Neuronal stem cell (in vitro differentiated cells): ENCODE data around the gene PRUNE2.

Source experiments
- DNase-seq: peaks from one replicate; pipeline ENCODE4 v3.0.0-alpha.2; 2013; ENCODE audit warnings: low spot score
- H2AFZ ChIP-seq: one replicate; pipeline ENCODE4 v1.6.1; 2013; ENCODE audit warnings: mild to moderate bottlenecking, low read length, inconsistent platforms
- H2AK5ac ChIP-seq: 2 replicates; pipeline ENCODE4 v1.6.1; 2013; ENCODE audit warnings: low read depth, mild to moderate bottlenecking, inconsistent platforms, low read length, moderate library complexity, mixed read lengths
- H2BK120ac ChIP-seq: 2 replicates; pipeline ENCODE4 v1.6.1; 2013; ENCODE audit warnings: low read depth, mild to moderate bottlenecking, inconsistent platforms, low read length, moderate library complexity, mixed read lengths
- H2BK12ac ChIP-seq: one replicate; pipeline ENCODE4 v1.6.1; 2013; ENCODE audit warnings: low read length, inconsistent platforms
- H2BK15ac ChIP-seq: 2 replicates; pipeline ENCODE4 v1.6.1; 2013; ENCODE audit warnings: mild to moderate bottlenecking, low read length, inconsistent platforms, mixed read lengths
- H2BK5ac ChIP-seq: one replicate; pipeline ENCODE4 v1.6.1; 2013; ENCODE audit warnings: inconsistent platforms, mild to moderate bottlenecking, low read length, moderate library complexity
- H3K14ac ChIP-seq: one replicate; pipeline ENCODE4 v1.6.1; 2013; ENCODE audit warnings: low read length, inconsistent platforms
- H3K18ac ChIP-seq: 2 replicates; pipeline ENCODE4 v1.6.1; 2013; ENCODE audit warnings: low read length, inconsistent platforms
- H3K23ac ChIP-seq: 2 replicates; pipeline ENCODE4 v1.6.1; 2013; ENCODE audit warnings: low read depth, mild to moderate bottlenecking, mixed read lengths, low read length, inconsistent platforms; ENCODE audit not compliant: poor library complexity
- H3K27ac ChIP-seq: replicated peaks from 3 replicates; pipeline ENCODE4 v1.5.1; 2013; ENCODE audit warnings: low read length, inconsistent platforms
- H3K27me3 ChIP-seq, 3 experiments: 2 replicates each; pipeline ENCODE4 v1.6.1; 2013; ENCODE audit warnings: low read length in 3 of 3, mild to moderate bottlenecking in 2 of 3, inconsistent platforms in 1 of 3, low read depth in 1 of 3, mixed read lengths in 1 of 3, moderate library complexity in 1 of 3; ENCODE audit not compliant: control insufficient read depth in 3 of 3, insufficient read depth in 3 of 3
- H3K36me3 ChIP-seq, 2 donors: replicated peaks in 1 of 2; 2 replicates each; pipeline ENCODE4 v1.6.1; 2013; ENCODE audit warnings: low read length in 2 of 2; ENCODE audit not compliant: control insufficient read depth in 2 of 2, insufficient read depth in 2 of 2
- H3K4ac ChIP-seq: 2 replicates; pipeline ENCODE4 v1.6.1; 2013; ENCODE audit warnings: inconsistent platforms, mild to moderate bottlenecking, low read length, moderate library complexity
- H3K4me1 ChIP-seq, 2 donors: 1 replicate in 1 of 2; 2 replicates in 1 of 2; pipeline ENCODE4 v1.6.1; 2013; ENCODE audit warnings: low read length in 2 of 2, low read depth in 1 of 2; ENCODE audit not compliant: control insufficient read depth in 2 of 2, insufficient read depth in 1 of 2
- H3K4me2 ChIP-seq: one replicate; pipeline ENCODE4 v1.6.1; 2013; ENCODE audit warnings: mild to moderate bottlenecking, low read length, inconsistent platforms; ENCODE audit not compliant: insufficient read depth, poor library complexity, severe bottlenecking
- H3K4me3 ChIP-seq, 2 donors: 2 replicates each; pipeline ENCODE4 v1.5.1; 2013; ENCODE audit warnings: low read length in 2 of 2, mild to moderate bottlenecking in 2 of 2, inconsistent platforms in 1 of 2, moderate library complexity in 1 of 2
- H3K79me1 ChIP-seq: one replicate; pipeline ENCODE4 v1.6.1; 2013; ENCODE audit warnings: low read depth, mild to moderate bottlenecking, inconsistent platforms, low read length, moderate library complexity
- H3K9ac ChIP-seq: one replicate; pipeline ENCODE4 v1.6.1; 2013; ENCODE audit warnings: mild to moderate bottlenecking, low read depth, low read length, inconsistent platforms; ENCODE audit not compliant: poor library complexity
- H3K9me3 ChIP-seq, 2 donors: replicated peaks in 1 of 2; 2 replicates each; pipeline versions ENCODE3 to v1.6.1; 2013; ENCODE audit warnings: low read length in 2 of 2, mild to moderate bottlenecking in 2 of 2, inconsistent platforms in 1 of 2, low read depth in 1 of 2, mixed read lengths in 1 of 2, moderate library complexity in 1 of 2; ENCODE audit not compliant: control insufficient read depth in 2 of 2, insufficient read depth in 1 of 2
- H4K8ac ChIP-seq: one replicate; pipeline ENCODE4 v1.6.1; 2013; ENCODE audit warnings: low read depth, mild to moderate bottlenecking, inconsistent platforms, low read length, moderate library complexity
- H4K91ac ChIP-seq: one replicate; pipeline ENCODE4 v1.6.1; 2013; ENCODE audit warnings: low read length, low read depth, mild to moderate bottlenecking, inconsistent platforms; ENCODE audit not compliant: poor library complexity
- WGBS, 2 donors: extraction: QIAGEN DNeasy Blood & Tissue Kit; methylation state at CpG; one replicate each; pipeline ENCODE4 v1.1.7; 2013; ENCODE audit warnings: missing lambda C conversion rate in 2 of 2, mixed read lengths in 1 of 2; ENCODE audit not compliant: insufficient read length in 2 of 2, insufficient replicate concordance in 1 of 2; ENCODE audit errors: extremely low coverage in 2 of 2; 5-methylcytosine and 5-hydroxymethylcytosine counted together

The PRUNE2 gene

GRCh38 chr9:76733096-76733495 lies 172.8 kb downstream of the PRUNE2 start:
- no peak overlapping the region for H3K27ac ChIP-seq
- no peak overlapping the region for H4K91ac ChIP-seq
- no peaks in the 10 kb centered on the region for H3K4me1 ChIP-seq
- H2BK5ac ChIP-seq: no peak overlapping the region
- no peaks in the 10 kb centered on the region for H3K27me3 ChIP-seq
- H2AFZ ChIP-seq: no peak overlapping the region
- no peak for DNase-seq
- H3K4me3 ChIP-seq: no peak overlapping the region
- H2AK5ac ChIP-seq: no peak overlapping the region
- no peak overlapping the region for H3K14ac ChIP-seq
- no peaks in the 10 kb centered on the region for H3K79me1 ChIP-seq
- no peaks in the 10 kb centered on the region for H3K9me3 ChIP-seq
- no peak overlapping the region for H4K8ac ChIP-seq
- no peak overlapping the region for H2BK15ac ChIP-seq
- H2BK120ac ChIP-seq: no peak overlapping the region
- H3K23ac ChIP-seq: no peak overlapping the region
- no peaks in the 10 kb centered on the region for H3K36me3 ChIP-seq
- H3K9ac ChIP-seq: no peak overlapping the region
- H3K4me2 ChIP-seq: no peak overlapping the region
- peak overlapping the region; percentile 44 for H3K18ac ChIP-seq
- no peak overlapping the region for H3K4ac ChIP-seq
- WGBS, 2 donors: no CpG with 5 or more reads among the region's 1 CpG
- H2BK12ac ChIP-seq: no peak overlapping the region

DNA sequence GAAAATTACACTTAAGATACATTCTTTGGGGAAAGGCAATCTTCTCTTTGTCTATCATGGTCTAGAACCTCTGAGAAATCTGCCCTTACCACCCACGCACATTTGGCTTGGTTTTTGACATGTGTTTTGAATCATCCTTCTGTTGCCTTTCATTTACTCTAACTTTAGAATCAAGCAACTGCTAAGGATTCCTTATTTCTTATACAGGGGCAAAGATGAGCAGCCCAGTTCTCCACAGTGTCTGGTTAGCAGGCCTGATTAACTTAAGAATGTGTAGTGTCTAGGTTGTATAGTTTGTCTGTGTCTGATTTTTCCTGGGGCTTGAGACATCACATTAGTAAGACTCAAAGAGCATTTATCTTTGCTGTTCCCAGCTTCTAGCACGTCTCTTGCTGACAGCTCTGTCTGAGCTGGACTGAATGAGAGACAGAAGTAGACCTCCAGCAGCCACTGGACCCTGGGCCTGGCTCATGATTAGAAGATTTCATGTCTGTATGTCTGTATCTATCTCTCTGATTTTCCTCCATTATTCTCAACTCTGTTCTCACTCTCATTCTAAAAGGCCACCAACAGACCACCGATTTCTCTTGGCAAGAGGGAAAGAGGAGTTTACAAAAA lies 173.5 kb downstream of the PRUNE2 start:
- no peaks in the 10 kb centered on the region for H3K79me1 ChIP-seq
- no peaks in the 10 kb centered on the region for H3K36me3 ChIP-seq
- no peak overlapping the region for H3K4me3 ChIP-seq
- H3K9me3 ChIP-seq: no peaks in the 10 kb centered on the region
- no CpG with 5 or more reads among the region's 3 CpGs for WGBS, 2 donors
- H3K4me1 ChIP-seq: no peaks in the 10 kb centered on the region
- no peak overlapping the region for H3K9ac ChIP-seq
- H2BK12ac ChIP-seq: no peak overlapping the region
- DNase-seq: no peak
- H3K27me3 ChIP-seq: no peaks in the 10 kb centered on the region
- H3K14ac ChIP-seq: no peak overlapping the region
- no peak overlapping the region for H3K18ac ChIP-seq
- H2BK5ac ChIP-seq: no peak overlapping the region
- no peak overlapping the region for H3K4ac ChIP-seq
- H2AK5ac ChIP-seq: no peak overlapping the region
- H4K91ac ChIP-seq: no peak overlapping the region
- no peak overlapping the region for H3K23ac ChIP-seq
- no peak overlapping the region for H3K4me2 ChIP-seq
- H3K27ac ChIP-seq: no peak overlapping the region
- no peak overlapping the region for H2BK15ac ChIP-seq
- H4K8ac ChIP-seq: no peak overlapping the region
- peak overlapping the region; percentile 53 for H2AFZ ChIP-seq
- no peak overlapping the region for H2BK120ac ChIP-seq

DNA sequence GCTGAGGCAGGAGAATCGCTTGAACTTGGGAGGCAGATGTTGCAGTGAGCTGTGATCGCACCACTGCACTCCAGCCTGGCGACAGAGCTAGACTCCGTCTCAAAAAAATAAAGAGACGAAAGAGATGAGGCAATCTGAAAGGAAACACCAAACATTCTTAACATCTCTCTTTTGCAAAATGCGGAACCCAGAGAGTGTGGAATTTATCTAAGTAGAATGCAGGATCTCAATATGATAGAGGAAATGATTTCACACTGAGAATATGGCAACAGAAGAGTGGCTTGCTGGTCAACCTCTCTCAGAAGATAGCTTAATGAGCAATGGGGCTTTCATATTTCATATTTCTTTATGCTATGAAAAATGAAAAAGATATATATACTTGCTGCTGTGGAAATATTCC lies 175.1 kb downstream of the PRUNE2 start:
- Histone ChIP-seq H2AFZ (no peak overlapping the region), H3K36me3 (no peaks in the 10 kb centered on the region), H3K4ac (no peak overlapping the region), H3K4me3 (no peak overlapping the region), H4K8ac (no peak overlapping the region), H2BK120ac (no peak overlapping the region), H2BK12ac (no peak overlapping the region), H4K91ac (no peak overlapping the region), H3K4me2 (no peak overlapping the region), H2AK5ac (no peak overlapping the region), H3K23ac (no peak overlapping the region), H3K27me3 (no peaks in the 10 kb centered on the region), H3K27ac (no peak overlapping the region), H3K14ac (no peak overlapping the region), H2BK5ac (no peak overlapping the region), H2BK15ac (no peak overlapping the region), H3K18ac (no peak overlapping the region), H3K79me1 (no peaks in the 10 kb centered on the region), H3K4me1 (no peaks in the 10 kb centered on the region), H3K9ac (no peak overlapping the region), H3K9me3 (no peaks in the 10 kb centered on the region)
- DNase-seq: no peak
- WGBS, 2 donors: no CpG with 5 or more reads among the region's 6 CpGs

GRCh38 chr9:76729980-76730737 lies 175.8 kb downstream of the PRUNE2 start:
- Histone ChIP-seq H3K4ac (no peak overlapping the region), H3K79me1 (no peaks in the 10 kb centered on the region), H3K9ac (no peak overlapping the region), H3K4me1 (no peaks in the 10 kb centered on the region), H3K23ac (no peak overlapping the region), H2BK15ac (no peak overlapping the region), H2AFZ (no peak overlapping the region), H3K4me2 (no peak overlapping the region), H3K27ac (no peak overlapping the region), H3K14ac (no peak overlapping the region), H2BK120ac (no peak overlapping the region), H2AK5ac (no peak overlapping the region), H2BK5ac (no peak overlapping the region), H3K36me3 (no peaks in the 10 kb centered on the region), H3K18ac (no peak overlapping the region), H3K4me3 (no peak overlapping the region), H4K91ac (no peak overlapping the region), H3K9me3 (no peaks in the 10 kb centered on the region), H2BK12ac (no peak overlapping the region), H3K27me3 (no peaks in the 10 kb centered on the region), H4K8ac (no peak overlapping the region)
- no CpG with 5 or more reads among the region's 8 CpGs for WGBS, 2 donors
- DNase-seq: no peak
